ENCODE results near the gene SART1.

Gene SART1

DNA sequence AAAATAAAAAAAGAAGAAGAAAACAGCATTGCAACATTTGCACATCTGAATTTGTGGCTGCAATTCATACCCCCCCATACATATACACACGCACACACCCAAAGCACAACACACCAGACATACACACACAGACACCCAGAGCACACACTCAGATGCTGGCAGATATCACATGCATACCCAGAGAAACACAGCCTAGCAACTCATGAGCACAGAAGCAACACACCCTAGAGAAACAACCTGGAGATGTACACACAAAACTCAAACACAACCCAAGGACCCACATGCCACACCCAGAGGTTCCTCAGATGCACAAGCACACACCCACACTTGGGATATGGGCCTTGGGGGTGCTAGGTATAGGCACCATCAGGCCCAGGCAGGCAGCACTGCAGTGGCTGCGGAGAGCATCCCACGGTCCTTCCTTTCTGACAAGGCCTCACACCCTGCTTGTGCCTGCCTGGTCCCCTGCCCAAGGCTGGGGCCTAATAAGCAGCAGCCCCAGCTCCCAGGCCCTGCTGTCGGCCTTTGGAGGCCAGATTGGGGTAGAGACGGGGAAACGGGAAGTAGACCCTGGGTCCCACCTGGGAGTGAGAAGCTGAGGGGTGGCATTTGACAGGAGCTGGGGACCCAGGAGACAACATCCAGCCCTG is 53.4 kb downstream of the SART1 start:
- no peak overlapping the region for H3K4me3 ChIP-seq (ENCODE audit: low read depth, low read length)
- TF ChIP-seq CTCF (IDR thresholded peaks at IDR 0.05; ENCODE audit: low read depth, low read length) = no peak

GRCh38 chr11:66015454-66015881 is 53.9 kb downstream of the SART1 start:
- TF ChIP-seq CTCF (IDR thresholded peaks at IDR 0.05; ENCODE audit: low read depth, low read length) = no peak
- H3K4me3 ChIP-seq (ENCODE audit: low read depth, low read length) = no peak overlapping the region

DNA sequence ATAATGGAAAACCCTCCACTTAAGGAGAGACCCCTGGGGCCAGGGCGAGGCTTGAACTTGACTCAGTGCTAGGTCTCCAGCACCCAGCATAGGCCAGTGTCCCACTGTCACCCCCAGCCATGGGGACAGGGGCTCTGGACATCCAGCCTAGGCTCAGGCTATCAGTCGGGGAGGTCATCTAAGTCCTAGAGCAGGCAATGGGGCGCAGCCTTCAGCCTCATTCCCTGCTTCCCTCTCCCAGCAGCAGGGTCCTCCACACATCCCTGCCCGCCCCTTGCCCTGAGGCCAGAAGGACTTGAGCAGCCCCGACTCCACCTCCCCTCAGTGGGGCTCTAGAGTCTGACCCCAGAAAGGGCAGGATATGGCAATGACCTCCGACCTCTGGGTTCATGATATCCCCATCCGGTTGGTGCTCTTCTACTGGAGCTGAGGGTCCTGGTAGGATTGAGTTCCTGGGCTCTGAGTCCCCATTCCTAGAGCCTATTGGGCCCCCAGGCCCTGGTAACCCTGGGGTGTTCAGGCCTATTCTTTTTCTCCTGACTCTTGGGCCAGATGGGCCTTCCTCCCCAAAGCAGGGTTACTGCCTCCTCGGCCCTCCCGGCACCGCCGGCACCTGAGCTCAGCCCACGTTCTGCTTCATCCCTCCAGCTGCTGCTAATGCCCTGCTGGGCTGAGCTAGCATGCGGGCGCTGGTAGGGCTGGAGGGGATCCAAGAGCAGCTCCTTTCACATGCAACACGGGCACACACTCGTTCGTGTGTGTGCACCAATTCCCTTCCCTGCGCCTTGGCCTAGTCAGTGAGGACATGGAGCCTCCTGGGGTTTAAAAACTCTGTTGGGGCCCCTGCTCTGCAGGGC is 54.6 kb downstream of the SART1 start:
- no peak for TF ChIP-seq CTCF (IDR thresholded peaks at IDR 0.05; ENCODE audit: low read depth, low read length)
- H3K4me3 ChIP-seq (ENCODE audit: low read depth, low read length) = no peak overlapping the region

- no peak for TF ChIP-seq CTCF (IDR thresholded peaks at IDR 0.05; ENCODE audit: low read depth, low read length)
- no peak overlapping the region for H3K4me3 ChIP-seq (ENCODE audit: low read depth, low read length)
Measured at GRCh38 chr11:66016793-66017177, 55.3 kb downstream of the SART1 start.

- TF ChIP-seq CTCF (IDR thresholded peaks at IDR 0.05; ENCODE audit: low read depth, low read length) = no peak
Measured at GRCh38 chr11:66017321-66017720, 55.8 kb downstream of the SART1 start.

GRCh38 chr11:66020212-66020611 is 58.7 kb downstream of the SART1 start:
- TF ChIP-seq CTCF (IDR thresholded peaks at IDR 0.05; ENCODE audit: low read depth, low read length) = no peak

More at GRCh38 chr11:66017321-66017720, 55.8 kb downstream of the SART1 start:
- H3K4me3 ChIP-seq (ENCODE audit: low read depth, low read length) = no peak overlapping the region

More at GRCh38 chr11:66020212-66020611, 58.7 kb downstream of the SART1 start:
- no peak overlapping the region for H3K4me3 ChIP-seq (ENCODE audit: low read depth, low read length)

Measured in WI38 (cell line).